NT2/D1 (cell line): ENCODE results near the gene SEMA6B.

Experiments
- SUZ12 ChIP-seq: IDR thresholded peaks from 2 replicates; pipeline ENCODE4 v1.6.1; 2011; ENCODE audit not compliant: insufficient read length, insufficient read depth; ENCODE audit errors: extremely low read depth
- YY1 ChIP-seq: IDR thresholded peaks from 2 replicates; pipeline ENCODE4 v1.6.1; 2011; ENCODE audit not compliant: insufficient read length, insufficient read depth
- ZNF274 ChIP-seq: IDR thresholded peaks from 2 replicates; pipeline ENCODE4 v1.6.1; 2011; ENCODE audit warnings: mild to moderate bottlenecking, low read depth, low read length

- TF ChIP-seq SUZ12 = no peak
- TF ChIP-seq YY1 = no peak
- no peak for TF ChIP-seq ZNF274
Observed at GRCh38 chr19:4519172-4519496, 40.4 kb downstream of the SEMA6B start.
